IPS-15b (cell line): ENCODE results near the gene LHFPL6.

Experiments
- H3K27me3 ChIP-seq: one replicate; pipeline ENCODE4 v1.6.1; 2013; ENCODE audit warnings: low read length; ENCODE audit not compliant: control insufficient read depth, insufficient read depth
- H3K36me3 ChIP-seq: one replicate; pipeline ENCODE4 v1.6.1; 2013; ENCODE audit warnings: low read length; ENCODE audit not compliant: control insufficient read depth, insufficient read depth
- H3K4me1 ChIP-seq: one replicate; pipeline ENCODE4 v1.6.1; 2013; ENCODE audit warnings: mild to moderate bottlenecking, low read length; ENCODE audit not compliant: control insufficient read depth, insufficient read depth
- H3K4me3 ChIP-seq: one replicate; pipeline ENCODE4 v1.5.1; 2013; ENCODE audit warnings: low read depth, low read length
- H3K9ac ChIP-seq: one replicate; pipeline ENCODE4 v1.6.1; 2013; ENCODE audit warnings: low read depth, mild to moderate bottlenecking, low read length
- H3K9me3 ChIP-seq: one replicate; pipeline ENCODE4 v1.6.1; 2013; ENCODE audit warnings: mild to moderate bottlenecking, low read length; ENCODE audit not compliant: control insufficient read depth, insufficient read depth

The LHFPL6 gene

GRCh38 chr13:39567569-39567968 is 35.4 kb downstream of the LHFPL6 start:
- H3K9ac ChIP-seq, result no peak overlapping the region
- no peaks in the 10 kb centered on the region for H3K27me3 ChIP-seq
- peaks cover 11% of the 10 kb centered on the region for H3K4me1 ChIP-seq

GRCh38 chr13:39566216-39566869 is 36.6 kb downstream of the LHFPL6 start:
- H3K36me3 ChIP-seq, result no peaks in the 10 kb centered on the region
- no peak overlapping the region for H3K9ac ChIP-seq
- no peak overlapping the region for H3K4me3 ChIP-seq
- H3K4me1 ChIP-seq, result peaks cover 11% of the 10 kb centered on the region
- no peaks in the 10 kb centered on the region for H3K9me3 ChIP-seq
- H3K27me3 ChIP-seq, result no peaks in the 10 kb centered on the region

More at GRCh38 chr13:39567569-39567968, 35.4 kb downstream of the LHFPL6 start:
- H3K36me3 ChIP-seq, result no peaks in the 10 kb centered on the region
- H3K9me3 ChIP-seq, result no peaks in the 10 kb centered on the region
- no peak overlapping the region for H3K4me3 ChIP-seq

- H3K36me3 ChIP-seq, result no peaks in the 10 kb centered on the region
- no peak overlapping the region for H3K4me3 ChIP-seq
- H3K27me3 ChIP-seq, result no peaks in the 10 kb centered on the region
- peaks cover 11% of the 10 kb centered on the region for H3K4me1 ChIP-seq
- H3K9ac ChIP-seq, result no peak overlapping the region
- no peaks in the 10 kb centered on the region for H3K9me3 ChIP-seq
Observed at GRCh38 chr13:39565036-39565949, 37.7 kb downstream of the LHFPL6 start.

- H3K4me1 ChIP-seq, result peaks cover 11% of the 10 kb centered on the region
Observed at GRCh38 chr13:39563470-39563735, 39.6 kb downstream of the LHFPL6 start.

GRCh38 chr13:39561971-39562370 is 41.0 kb downstream of the LHFPL6 start:
- Histone ChIP-seq H3K9ac (no peak overlapping the region), H3K4me1 (peaks cover 11% of the 10 kb centered on the region), H3K36me3 (no peaks in the 10 kb centered on the region), H3K4me3 (no peak overlapping the region), H3K27me3 (no peaks in the 10 kb centered on the region), H3K9me3 (no peaks in the 10 kb centered on the region)

More at GRCh38 chr13:39563470-39563735, 39.6 kb downstream of the LHFPL6 start:
- Histone ChIP-seq H3K36me3 (no peaks in the 10 kb centered on the region), H3K9ac (no peak overlapping the region), H3K27me3 (no peaks in the 10 kb centered on the region), H3K9me3 (no peaks in the 10 kb centered on the region), H3K4me3 (no peak overlapping the region)

GRCh38 chr13:39559847-39560246 is 43.1 kb downstream of the LHFPL6 start:
- H3K4me3 ChIP-seq, result no peak overlapping the region
- no peaks in the 10 kb centered on the region for H3K36me3 ChIP-seq
- H3K9ac ChIP-seq, result no peak overlapping the region
- H3K9me3 ChIP-seq, result no peaks in the 10 kb centered on the region
- H3K27me3 ChIP-seq, result no peaks in the 10 kb centered on the region
- peaks cover 6% of the 10 kb centered on the region for H3K4me1 ChIP-seq

- H3K27me3 ChIP-seq, result no peaks in the 10 kb centered on the region
- H3K4me1 ChIP-seq, result no peaks in the 10 kb centered on the region
- no peak overlapping the region for H3K4me3 ChIP-seq
- no peaks in the 10 kb centered on the region for H3K9me3 ChIP-seq
- no peak overlapping the region for H3K9ac ChIP-seq
- H3K36me3 ChIP-seq, result no peaks in the 10 kb centered on the region
Observed at GRCh38 chr13:39557285-39557955, 45.6 kb downstream of the LHFPL6 start.

- Histone ChIP-seq H3K9me3 (no peaks in the 10 kb centered on the region), H3K9ac (no peak overlapping the region), H3K4me3 (no peak overlapping the region), H3K27me3 (no peaks in the 10 kb centered on the region), H3K36me3 (no peaks in the 10 kb centered on the region), H3K4me1 (no peaks in the 10 kb centered on the region)
Observed at GRCh38 chr13:39556866-39557265, 46.1 kb downstream of the LHFPL6 start.

GRCh38 chr13:39554371-39554770 is 48.6 kb downstream of the LHFPL6 start:
- Histone ChIP-seq H3K27me3 (no peaks in the 10 kb centered on the region), H3K36me3 (no peaks in the 10 kb centered on the region), H3K9ac (no peak overlapping the region), H3K4me3 (no peak overlapping the region), H3K4me1 (no peaks in the 10 kb centered on the region), H3K9me3 (no peaks in the 10 kb centered on the region)

- Histone ChIP-seq H3K9me3 (no peaks in the 10 kb centered on the region), H3K27me3 (no peaks in the 10 kb centered on the region), H3K4me3 (no peak overlapping the region), H3K4me1 (no peaks in the 10 kb centered on the region), H3K9ac (no peak overlapping the region), H3K36me3 (no peaks in the 10 kb centered on the region)
Observed at GRCh38 chr13:39552246-39552645, 50.7 kb downstream of the LHFPL6 start.

GRCh38 chr13:39550931-39551330 is 52.1 kb downstream of the LHFPL6 start:
- no peaks in the 10 kb centered on the region for H3K27me3 ChIP-seq
- no peak overlapping the region for H3K9ac ChIP-seq

More at GRCh38 chr13:39550931-39551330, 52.1 kb downstream of the LHFPL6 start:
- Histone ChIP-seq H3K4me3 (no peak overlapping the region), H3K4me1 (peaks cover 3% of the 10 kb centered on the region), H3K36me3 (no peaks in the 10 kb centered on the region), H3K9me3 (no peaks in the 10 kb centered on the region)
